ENCODE measurements around the gene GH1. TPM values are rescaled to one million over a fixed set of nuclear protein-coding genes. Genes with fewer than 3 reads are reported as not detected.
"Not testable (repeated sequence)": the region's sequence is repeated elsewhere in the genome, so short reads cannot be mapped to it uniquely, and the experiment has no call there.

Gene GH1
- not detected in 2 replicates for total RNA-seq (2021)
- long read RNA-seq = 0 reads

GRCh38 chr17:63918789-63919305, at the start of gene GH1:
Gene GH1, minus strand, starts transcription at chr17:63918839. Its CDS starts 63 bp downstream, at chr17:63918776.
- not testable (repeated sequence) for H3K79me2 ChIP-seq (ENCODE audit: insufficient read depth, low read length); H4K8ac ChIP-seq (replicated peaks; ENCODE audit: insufficient read length, low read depth, low read length); H3K36me3 Mint-ChIP-seq (ENCODE audit: insufficient read depth in 1 of 3, low read depth in 3 of 3); H3K9ac ChIP-seq (ENCODE audit: extremely low read depth, insufficient read length, low read length); DNase-seq; H3K4ac ChIP-seq (ENCODE audit: low read depth, low read length); H3K9me3 ChIP-seq (ENCODE audit: control insufficient read depth, low read depth, low read length); H3K14ac ChIP-seq (ENCODE audit: insufficient read depth, low read length); H3K56ac ChIP-seq (ENCODE audit: insufficient read length, low read depth, low read length); H2BK120ac ChIP-seq (ENCODE audit: low read depth, low read length, poor library complexity, severe bottlenecking); H3K27me3 ChIP-seq (ENCODE audit: insufficient read depth, low read length); H3K4me1 ChIP-seq (ENCODE audit: insufficient read depth, low read length); H3T11ph ChIP-seq (ENCODE audit: low read length); H3K18ac ChIP-seq (ENCODE audit: insufficient read length, low read depth, low read length); H2BK5ac ChIP-seq (ENCODE audit: insufficient read length, low read length); H3K23me2 ChIP-seq (ENCODE audit: insufficient read length, low read depth, low read length, poor library complexity, severe bottlenecking); H3K79me1 ChIP-seq (ENCODE audit: insufficient read depth, low read depth, low read length, poor library complexity, severe bottlenecking); H3K9me3 Mint-ChIP-seq; H2BK15ac ChIP-seq (ENCODE audit: low read depth, low read length); H2AFZ ChIP-seq (ENCODE audit: low read length); H2AK5ac ChIP-seq (ENCODE audit: insufficient read length, low read length); H2BK20ac ChIP-seq (ENCODE audit: low read depth, low read length, poor library complexity, severe bottlenecking); H4K20me1 ChIP-seq (ENCODE audit: control insufficient read depth, insufficient read depth, insufficient read length); H3K23ac ChIP-seq (ENCODE audit: insufficient read length, low read depth, low read length); H3K27ac ChIP-seq (ENCODE audit: insufficient read length, low read depth, low read length); H4K5ac ChIP-seq (ENCODE audit: insufficient read length, low read depth, low read length); H4K91ac ChIP-seq (ENCODE audit: insufficient read length, low read depth, low read length); H2BK12ac ChIP-seq (ENCODE audit: insufficient read length, low read depth, low read length)
- peaks cover 19% of the 10 kb centered on the region for H3K27me3 Mint-ChIP-seq (ENCODE audit: low read depth)
- H3K4me3 Mint-ChIP-seq = peak within 1 kb of the TSS; percentile 32 to 44; a peak in 4 of 5 replicates
- H3K27ac Mint-ChIP-seq = peak within 1 kb of the TSS in 2 of 3 experiments; percentile 45 to 67; a peak in 3 of 7 replicates
- peak within 1 kb of the TSS; percentile 41 for H3K4me2 ChIP-seq (ENCODE audit: insufficient read depth, insufficient read length, low read length)
- WGBS (ENCODE audit: extremely low coverage, insufficient read length, low lambda C conversion rate) = no CpG with 5 or more reads among the region's 10 CpGs
- H3K4me1 Mint-ChIP-seq = peaks cover 17 to 21% of the 10 kb centered on the region in 2 experiments
